NCI-H128 (cell line): Measurements from ENCODE around the gene BRCC3.
"Not testable (repeated sequence)": the region's sequence is repeated elsewhere in the genome, so short reads cannot be mapped to it uniquely, and the experiment has no call there.

Source experiments
- DNase-seq: peaks from one replicate; lab custom pipeline; 2025; ENCODE audit not compliant: unreplicated experiment; lab: John Stamatoyannopoulos, UW

Gene BRCC3

DNA sequence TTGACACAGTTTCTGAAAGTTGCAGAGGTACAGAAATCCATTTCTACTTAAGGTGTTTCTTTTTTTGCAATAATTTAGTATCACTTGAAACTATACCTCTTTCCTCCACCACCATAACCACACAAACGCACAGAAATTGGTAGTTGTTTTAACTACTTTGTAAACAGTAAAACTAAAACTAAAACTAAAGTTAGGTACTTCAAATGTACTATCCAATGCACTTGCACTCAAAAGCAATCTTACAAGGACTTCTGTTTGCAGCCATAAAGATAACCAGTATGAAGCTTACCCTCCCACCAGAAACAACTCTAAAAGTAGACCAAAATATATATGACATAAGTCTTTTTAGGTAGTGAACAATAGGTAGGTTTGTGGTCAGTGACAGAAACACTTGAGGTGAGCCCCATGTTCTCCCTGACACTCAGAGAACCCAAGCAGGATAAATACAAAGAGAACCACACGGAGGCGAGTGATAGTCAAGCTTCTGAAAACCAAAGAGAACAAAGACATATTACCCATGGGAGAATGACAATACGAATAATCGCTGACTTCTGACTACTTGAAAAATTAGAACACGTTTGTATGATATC lies 72.7 kb downstream of the BRCC3 start:
- DNase-seq, result no peak

- DNase-seq, result no peak
Measured at GRCh38 chrX:155144926-155145325, 73.6 kb downstream of the BRCC3 start.

DNA sequence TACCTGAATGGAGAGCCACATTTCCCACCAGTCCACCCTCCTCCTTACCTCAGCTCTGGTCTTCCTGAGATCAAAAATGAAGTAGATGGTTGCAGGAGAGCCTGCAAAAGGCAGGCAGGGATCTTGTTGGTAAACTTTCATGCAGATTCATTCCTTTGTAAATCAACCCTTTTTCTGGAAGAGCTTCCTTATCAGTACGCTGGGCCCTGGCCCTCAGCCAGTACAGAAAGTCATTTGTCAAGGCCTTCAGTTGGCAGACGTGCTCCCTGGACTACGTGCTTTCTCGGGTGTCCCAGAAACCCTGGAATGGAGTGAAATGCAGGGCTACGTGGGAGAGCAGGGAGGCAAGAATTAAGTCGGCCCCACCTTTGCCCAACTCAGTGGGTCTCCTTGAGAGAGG lies 76.3 kb downstream of the BRCC3 start:
- DNase-seq, result not testable (repeated sequence)

DNA sequence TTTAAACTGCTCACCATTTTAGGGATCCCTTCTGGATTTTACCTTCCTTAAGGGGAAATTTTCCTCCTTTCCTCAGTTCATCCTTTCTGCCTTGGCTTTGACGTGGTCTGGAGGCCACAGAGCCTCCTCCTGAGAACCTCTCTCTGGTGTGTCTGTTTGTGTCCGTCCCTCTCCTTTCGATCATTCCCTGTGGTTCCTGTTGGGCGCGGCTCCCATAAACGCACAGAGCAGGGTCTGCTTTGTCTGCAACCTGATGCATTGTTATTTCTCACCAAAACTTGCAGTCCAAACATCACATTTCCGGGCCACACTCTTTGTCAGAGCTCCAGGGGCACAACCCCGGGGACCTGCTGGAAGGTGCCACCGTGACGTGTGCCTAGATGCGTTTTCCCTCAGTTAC lies 76.9 kb downstream of the BRCC3 start:
- not testable (repeated sequence) for DNase-seq

GRCh38 chrX:155148724-155149537 lies 77.6 kb downstream of the BRCC3 start:
- no peak for DNase-seq

GRCh38 chrX:155169881-155170280 lies 98.6 kb downstream of the BRCC3 start:
- DNase-seq, result no peak
